ENCODE measurements around the gene MSH5. TPM values are rescaled to one million over a fixed set of nuclear protein-coding genes. Genes with fewer than 3 reads are reported as not detected.

Gene MSH5
- total and polyA plus RNA-seq, 2 of the 13 experiments (the other 11 are each of a cell fraction or from before 2014, with no cell fraction given): 10.2 to 38.7 TPM

DNA sequence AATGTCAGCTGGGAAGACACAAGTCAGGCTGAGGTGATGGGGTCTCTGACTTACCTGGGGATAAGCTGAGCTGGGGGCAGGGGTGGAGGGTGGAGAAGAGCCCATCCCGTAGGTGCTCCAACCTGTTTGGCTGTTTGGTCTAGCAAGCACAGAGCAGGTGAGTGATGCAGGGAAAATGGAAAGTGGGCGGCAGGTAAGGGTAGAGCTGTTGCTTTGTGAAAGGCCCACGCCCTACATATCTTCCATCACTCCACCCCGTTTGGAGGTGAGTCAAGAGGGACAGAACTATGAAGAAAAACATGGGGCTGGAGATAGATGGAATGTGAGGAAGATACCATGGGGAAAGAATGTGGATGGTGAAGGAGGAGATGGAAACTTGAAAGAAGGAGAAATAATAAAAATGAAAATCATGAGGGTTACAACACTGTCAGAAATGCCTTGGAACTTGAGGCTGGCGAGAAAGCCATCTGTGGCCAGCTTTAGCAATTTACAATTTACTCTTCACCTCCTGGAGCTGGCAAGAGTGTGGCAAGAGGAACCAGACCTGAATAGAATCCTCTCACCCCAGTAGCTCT is 19.5 kb upstream of the MSH5 start:
- BruUV-seq (replicated peaks): no TSS peak
- Histone ChIP-seq H3K36me3 (replicated peaks in 1 of 2; ENCODE audit: control insufficient read depth in 1 of 2, insufficient read depth in 2 of 2, low read length in 2 of 2) (no peaks in the 10 kb centered on the region), H3K9ac (ENCODE audit: insufficient read depth, low read depth, low read length) (no peak overlapping the region), H3K27me3 (ENCODE audit: control insufficient read depth in 1 of 2, insufficient read depth in 2 of 2, low read length in 2 of 2) (peaks cover 5 to 39% of the 10 kb centered on the region in 2 experiments; a peak in 4 of 5 replicates), H3K4me1 (ENCODE audit: insufficient read depth, low read length) (peaks cover 9% of the 10 kb centered on the region), H4K20me1 (ENCODE audit: insufficient read depth, low read length) (no peaks in the 10 kb centered on the region), H3K4me2 (ENCODE audit: low read depth, low read length) (no peak overlapping the region), H3K4me3 (replicated peaks in 1 of 3; ENCODE audit: insufficient read depth in 1 of 3, low read depth in 2 of 3, low read length in 3 of 3) (no peak overlapping the region), H3K79me2 (ENCODE audit: insufficient read depth, low read length) (no peaks in the 10 kb centered on the region), H3K9me3 (ENCODE audit: low read length) (no peaks in the 10 kb centered on the region), H3K27ac (ENCODE audit: extremely low read length, insufficient read depth, low read length) (no peak overlapping the region), H2AFZ (ENCODE audit: low read length) (no peak overlapping the region)
- ChIA-PET POLR2A (interaction anchor here (1.0 kb wide), 3 partner anchors 17 to 46 kb away, joined by 3 read pairs; partner anchors contain the start of gene ABHD16A), CTCF (ENCODE audit: low intra/inter-chr PET ratio, low total read pairs) (no interaction called here)
- WGBS (ENCODE audit: low lambda C conversion rate): 24% methylated on average over 5 of the region's 5 CpGs
- TF ChIP-seq ZBED4 (CRISPR knock-in tag; IDR thresholded peaks at IDR 0.05; ENCODE audit: borderline replicate concordance) (no peak), ZNF451 (CRISPR knock-in tag; IDR thresholded peaks at IDR 0.05) (no peak), SYNCRIP (IDR thresholded peaks at IDR 0.05; ENCODE audit: insufficient read depth, low read depth, low read length) (no peak), RFX5 (IDR thresholded peaks at IDR 0.05; ENCODE audit: low read depth, low read length) (no peak), TAF1 (CRISPR knock-in tag; IDR thresholded peaks at IDR 0.05) (no peak), DMAP1 (CRISPR knock-in tag; IDR thresholded peaks at IDR 0.05) (no peak), EEA1 (CRISPR knock-in tag; IDR thresholded peaks at IDR 0.05; ENCODE audit: borderline replicate concordance) (no peak), ZNF275 (CRISPR knock-in tag; IDR thresholded peaks at IDR 0.05; ENCODE audit: borderline replicate concordance) (no peak), ZNF274 (CRISPR knock-in tag; IDR thresholded peaks at IDR 0.05) (no peak), FOXK2 (IDR thresholded peaks at IDR 0.05) (no peak), FIP1L1 (IDR thresholded peaks at IDR 0.05; ENCODE audit: borderline replicate concordance, insufficient read depth, low read depth, low read length) (no peak)
- ATAC-seq: no peak
- in situ Hi-C loops (cut with HindIII; ENCODE audit: extremely low pct_ligation_motif_present, low pct_unique_long_range_greater_than_20kb): no loop called here
- intact Hi-C loops (cut with micrococcal nuclease; ENCODE audit: unreplicated experiment): no loop called here
- DNase-seq (ENCODE audit: low spot score): no peak
- no peak for FAIRE-seq

All from HepG2 (cell line).